ENCODE measurements around the gene NXNL2. TPM values are rescaled to one million over a fixed set of nuclear protein-coding genes. Genes with fewer than 3 reads are reported as not detected.

Gene NXNL2
- total RNA-seq, 1 donor from 2014 or later: 0.58 TPM

DNA sequence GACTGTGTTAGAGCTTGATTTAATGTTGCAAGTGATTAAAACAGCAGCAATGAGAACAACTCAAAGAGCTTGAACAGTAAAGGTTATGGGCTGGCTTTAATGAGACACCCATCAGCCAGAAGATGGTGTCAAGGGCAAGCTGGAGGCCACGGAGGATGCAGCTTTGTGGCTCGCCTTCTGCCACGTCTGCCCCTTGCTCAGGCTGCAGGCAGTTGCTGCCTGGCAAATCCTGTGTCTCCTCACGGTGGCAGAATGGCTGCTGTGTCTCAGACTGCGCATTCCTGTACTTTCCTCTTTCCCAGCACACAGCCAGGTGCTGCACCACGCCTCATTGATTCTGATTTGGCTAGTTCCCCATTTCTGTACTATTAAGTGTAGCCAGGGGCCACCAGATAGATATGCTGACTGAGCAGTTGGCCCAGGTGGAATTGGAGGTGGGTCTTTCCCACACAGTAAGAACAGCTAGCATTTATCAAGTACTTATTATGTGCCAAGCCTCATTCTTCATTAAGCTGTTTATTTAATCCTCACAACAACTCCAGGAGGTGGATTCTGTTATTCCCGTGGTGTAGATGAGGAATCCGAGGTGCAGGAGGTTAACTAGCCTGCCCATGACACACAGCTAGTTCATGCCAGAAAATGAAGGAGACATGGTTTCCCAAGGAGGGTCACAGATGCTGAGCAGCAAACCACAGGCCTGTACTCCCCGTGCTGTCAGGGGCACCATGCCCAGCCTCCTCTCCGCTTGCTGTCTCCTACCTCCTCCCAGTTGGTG, 3.5 kb downstream of the NXNL2 start:
- H3K27me3 Mint-ChIP-seq: peaks cover 13% of the 10 kb centered on the region
- H3K9me3 Mint-ChIP-seq: no peaks in the 10 kb centered on the region
- peaks cover 16% of the 10 kb centered on the region for H3K4me1 Mint-ChIP-seq (ENCODE audit: unreplicated experiment)
- H3K4me3 Mint-ChIP-seq: no peak overlapping the region
- no peak overlapping the region for H3K27ac Mint-ChIP-seq
- DNase-seq (ENCODE audit: extremely low spot score, unreplicated experiment): no peak
- H3K36me3 Mint-ChIP-seq: no peaks in the 10 kb centered on the region
- TF ChIP-seq, protein P1, sequence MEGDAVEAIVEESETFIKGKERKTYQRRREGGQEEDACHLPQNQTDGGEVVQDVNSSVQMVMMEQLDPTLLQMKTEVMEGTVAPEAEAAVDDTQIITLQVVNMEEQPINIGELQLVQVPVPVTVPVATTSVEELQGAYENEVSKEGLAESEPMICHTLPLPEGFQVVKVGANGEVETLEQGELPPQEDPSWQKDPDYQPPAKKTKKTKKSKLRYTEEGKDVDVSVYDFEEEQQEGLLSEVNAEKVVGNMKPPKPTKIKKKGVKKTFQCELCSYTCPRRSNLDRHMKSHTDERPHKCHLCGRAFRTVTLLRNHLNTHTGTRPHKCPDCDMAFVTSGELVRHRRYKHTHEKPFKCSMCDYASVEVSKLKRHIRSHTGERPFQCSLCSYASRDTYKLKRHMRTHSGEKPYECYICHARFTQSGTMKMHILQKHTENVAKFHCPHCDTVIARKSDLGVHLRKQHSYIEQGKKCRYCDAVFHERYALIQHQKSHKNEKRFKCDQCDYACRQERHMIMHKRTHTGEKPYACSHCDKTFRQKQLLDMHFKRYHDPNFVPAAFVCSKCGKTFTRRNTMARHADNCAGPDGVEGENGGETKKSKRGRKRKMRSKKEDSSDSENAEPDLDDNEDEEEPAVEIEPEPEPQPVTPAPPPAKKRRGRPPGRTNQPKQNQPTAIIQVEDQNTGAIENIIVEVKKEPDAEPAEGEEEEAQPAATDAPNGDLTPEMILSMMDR (conservative IDR thresholded peaks at IDR 0.05): no peak

DNA sequence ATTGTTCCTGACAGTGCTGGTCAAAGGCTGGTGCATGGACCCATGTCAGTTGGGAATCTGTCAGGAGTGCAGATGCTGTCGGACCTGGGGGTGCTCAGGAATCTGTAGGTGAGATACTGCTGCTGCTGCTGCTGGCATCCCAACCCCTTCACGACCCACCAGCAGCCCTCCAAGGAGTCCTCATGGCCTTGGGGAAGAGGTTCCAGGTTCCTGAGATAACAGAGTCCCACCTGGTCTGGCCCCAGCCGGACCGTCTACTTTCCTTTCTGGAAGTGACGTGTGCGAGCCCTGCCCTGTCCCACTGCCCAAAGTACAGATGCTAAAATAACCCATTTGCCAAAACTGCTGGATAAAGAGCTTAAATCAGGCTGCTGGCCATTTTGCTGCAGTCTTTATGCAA, 4.3 kb downstream of the NXNL2 start:
- Mint-ChIP-seq H3K4me1 (ENCODE audit: unreplicated experiment) (peaks cover 11% of the 10 kb centered on the region), H3K36me3 (no peaks in the 10 kb centered on the region), H3K9me3 (no peaks in the 10 kb centered on the region), H3K27me3 (peaks cover 7% of the 10 kb centered on the region), H3K4me3 (no peak overlapping the region), H3K27ac (no peak overlapping the region)
- DNase-seq (ENCODE audit: extremely low spot score, unreplicated experiment): no peak
- TF ChIP-seq, protein P1 (conservative IDR thresholded peaks at IDR 0.05): no peak

DNA sequence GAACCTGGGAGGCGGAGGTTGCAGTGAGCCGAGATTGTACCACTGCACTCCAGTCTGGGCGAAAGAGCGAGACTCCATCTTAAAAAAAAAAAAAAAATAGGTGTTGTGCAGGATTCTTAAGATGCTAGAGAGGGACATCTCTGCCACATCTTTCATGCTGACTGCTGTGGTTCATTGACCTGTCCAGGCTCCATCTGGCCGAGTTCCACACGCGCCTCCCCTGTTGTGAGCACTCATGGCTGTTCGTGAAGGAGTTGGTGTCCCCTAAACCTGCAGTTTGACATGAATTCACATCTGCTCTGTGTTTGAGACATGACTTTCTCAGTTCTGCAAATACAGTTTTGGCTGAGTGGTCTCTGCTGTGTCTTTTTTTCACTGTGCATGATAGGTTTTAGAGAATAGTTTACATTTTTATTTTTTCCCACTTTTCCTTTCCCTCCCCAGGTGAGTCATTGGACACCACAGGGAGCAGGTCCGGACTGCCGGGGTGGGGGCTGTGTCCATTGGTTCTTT, 5.3 kb downstream of the NXNL2 start:
- Mint-ChIP-seq H3K27ac (no peak overlapping the region), H3K4me3 (no peak overlapping the region), H3K4me1 (ENCODE audit: unreplicated experiment) (peaks cover 11% of the 10 kb centered on the region), H3K27me3 (peaks cover 7% of the 10 kb centered on the region), H3K9me3 (no peaks in the 10 kb centered on the region), H3K36me3 (no peaks in the 10 kb centered on the region)
- TF ChIP-seq, protein P1 (conservative IDR thresholded peaks at IDR 0.05): no peak
- no peak for DNase-seq (ENCODE audit: extremely low spot score, unreplicated experiment)

DNA sequence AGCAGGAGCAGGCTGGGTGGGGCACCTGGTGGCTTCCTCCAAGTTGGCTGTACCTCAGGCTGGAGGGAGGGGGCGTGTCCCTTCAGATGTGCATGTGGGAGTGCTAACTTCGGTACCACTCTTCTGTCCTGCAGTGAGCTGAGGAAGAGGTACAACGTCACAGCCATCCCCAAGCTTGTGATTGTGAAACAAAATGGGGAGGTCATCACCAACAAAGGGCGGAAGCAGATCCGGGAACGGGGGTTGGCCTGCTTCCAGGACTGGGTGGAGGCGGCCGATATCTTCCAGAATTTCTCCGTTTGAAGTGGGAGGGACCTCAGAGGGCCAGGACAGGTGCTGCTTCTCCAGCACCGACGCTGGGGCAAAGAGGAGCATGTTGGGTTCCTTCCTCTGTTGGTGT, 9.3 kb downstream of the NXNL2 start:
- Mint-ChIP-seq H3K4me1 (ENCODE audit: unreplicated experiment) (no peaks in the 10 kb centered on the region), H3K27ac (no peak overlapping the region), H3K36me3 (no peaks in the 10 kb centered on the region), H3K4me3 (no peak overlapping the region), H3K9me3 (peaks cover 3% of the 10 kb centered on the region), H3K27me3 (no peaks in the 10 kb centered on the region)
- TF ChIP-seq, protein P1 (conservative IDR thresholded peaks at IDR 0.05): no peak
- DNase-seq (ENCODE audit: extremely low spot score, unreplicated experiment): no peak

DNA sequence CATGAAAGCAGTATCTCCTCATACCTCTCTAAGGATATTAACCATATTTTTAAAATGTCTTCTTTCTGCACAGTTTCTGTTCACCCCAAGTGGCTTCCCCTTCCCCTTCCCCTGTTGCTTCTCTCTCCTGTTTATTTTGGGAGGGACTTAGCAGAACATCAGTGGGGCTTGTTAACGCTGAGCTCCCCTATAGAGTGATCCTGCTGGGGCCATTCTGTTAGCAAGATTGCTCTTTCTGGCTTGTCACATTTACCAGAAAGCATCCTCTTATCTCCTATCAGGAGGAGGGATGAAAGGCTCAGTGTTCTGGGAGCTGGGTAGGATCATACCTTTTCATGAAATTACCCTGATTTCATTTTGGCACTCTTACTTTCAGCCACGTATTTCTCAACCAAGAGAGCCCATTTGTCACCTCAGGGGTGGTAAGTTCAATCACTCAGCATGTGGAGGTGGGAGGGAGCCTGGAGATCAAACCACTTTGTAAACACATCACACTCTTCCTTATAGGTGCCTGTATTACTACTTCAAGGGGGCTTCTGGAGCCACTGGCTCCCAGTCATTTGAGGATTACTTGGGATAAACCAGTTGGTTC, 16.7 kb downstream of the NXNL2 start:
- TF ChIP-seq, protein P1 (conservative IDR thresholded peaks at IDR 0.05): no peak
- no peak for DNase-seq (ENCODE audit: extremely low spot score, unreplicated experiment)
- Mint-ChIP-seq H3K4me3 (no peak overlapping the region), H3K9me3 (peaks cover 13% of the 10 kb centered on the region), H3K4me1 (ENCODE audit: unreplicated experiment) (peaks cover 15% of the 10 kb centered on the region), H3K36me3 (no peaks in the 10 kb centered on the region), H3K27me3 (no peaks in the 10 kb centered on the region), H3K27ac (no peak overlapping the region)
